Measurements from ENCODE around the gene KRCC1.

KRCC1 gene

DNA sequence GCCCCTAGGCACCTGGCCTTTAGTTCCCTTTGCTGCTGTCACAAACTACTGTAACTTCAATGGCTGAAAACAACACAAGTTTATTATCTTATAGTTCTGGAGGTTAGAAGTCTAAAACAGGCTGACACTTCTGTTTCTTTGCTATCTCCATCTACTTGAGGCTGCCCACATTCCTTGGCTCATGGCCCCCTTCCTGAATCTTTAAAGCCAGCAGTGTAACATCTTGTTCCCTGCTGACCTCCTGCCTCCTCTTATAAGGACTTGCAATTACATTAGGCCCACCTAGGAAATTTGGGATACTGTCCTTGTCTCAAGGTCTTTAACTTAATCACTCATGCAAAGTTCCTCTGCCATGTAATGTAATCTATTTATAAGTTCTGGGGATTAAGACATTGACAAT is 18.6 kb upstream of the KRCC1 start:
- ATAC-seq: no peak
- TF ChIP-seq SNAI2 (CRISPR knock-in tag; IDR thresholded peaks at IDR 0.05): no peak
- TF ChIP-seq RARB (CRISPR knock-in tag; IDR thresholded peaks at IDR 0.05): no peak
- TF ChIP-seq PPARA (CRISPR knock-in tag; IDR thresholded peaks at IDR 0.05; ENCODE audit: borderline replicate concordance): no peak
- TF ChIP-seq ZNF8 (CRISPR knock-in tag; IDR thresholded peaks at IDR 0.05): no peak
- TF ChIP-seq GLIS3 (CRISPR knock-in tag; IDR thresholded peaks at IDR 0.05): no peak
- TF ChIP-seq ZNF70 (CRISPR knock-in tag; IDR thresholded peaks at IDR 0.05): no peak
- TF ChIP-seq TCF4 (CRISPR knock-in tag; IDR thresholded peaks at IDR 0.05; ENCODE audit: borderline replicate concordance): no peak
- TF ChIP-seq ISL1 (CRISPR knock-in tag; IDR thresholded peaks at IDR 0.05): no peak

DNA sequence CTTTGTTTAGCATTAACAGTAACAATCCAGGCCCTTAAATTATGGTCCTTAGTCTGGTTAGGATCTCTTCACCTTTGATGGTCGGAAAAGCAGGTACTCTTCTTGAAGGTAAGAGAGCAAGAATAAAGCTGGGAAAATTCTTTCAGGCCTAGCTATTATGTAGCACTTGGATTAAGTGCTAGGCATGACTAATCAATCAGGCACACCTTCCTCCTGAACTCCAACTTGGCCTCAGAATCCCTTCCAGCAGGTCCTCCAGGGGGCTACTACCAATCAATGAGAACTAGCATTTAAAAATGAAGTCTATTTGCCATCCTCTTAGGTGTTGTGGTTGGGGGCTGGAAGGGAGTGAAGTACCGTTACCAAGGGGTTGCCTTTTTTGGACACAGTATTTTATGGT is 15.8 kb upstream of the KRCC1 start:
- no peak for ATAC-seq

DNA sequence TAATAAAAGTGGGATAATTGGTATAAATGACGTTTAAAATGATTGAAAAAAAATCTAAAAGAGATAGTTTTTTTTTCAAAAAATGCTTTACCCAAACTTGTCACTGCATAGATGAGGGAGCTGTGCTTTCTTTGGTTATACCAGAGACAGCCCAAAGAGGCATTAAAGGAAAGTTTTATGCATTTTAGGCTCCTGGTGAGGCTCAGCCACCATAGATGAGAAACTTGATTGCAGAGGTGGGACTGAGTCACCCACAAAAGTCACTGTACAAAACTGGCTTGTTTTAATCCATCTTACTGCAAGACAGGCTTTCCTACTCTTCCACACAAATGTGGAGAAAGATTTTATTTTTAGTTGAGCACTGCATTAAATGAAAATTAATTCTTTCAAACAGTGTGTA is 14.5 kb upstream of the KRCC1 start:
- TF ChIP-seq SNAI2 (CRISPR knock-in tag; IDR thresholded peaks at IDR 0.05): no peak
- ATAC-seq: no peak

More for the DNA sequence above, 15.8 kb upstream of the KRCC1 start:
- no peak for TF ChIP-seq ZNF70 (CRISPR knock-in tag; IDR thresholded peaks at IDR 0.05)
- TF ChIP-seq, protein P1, sequence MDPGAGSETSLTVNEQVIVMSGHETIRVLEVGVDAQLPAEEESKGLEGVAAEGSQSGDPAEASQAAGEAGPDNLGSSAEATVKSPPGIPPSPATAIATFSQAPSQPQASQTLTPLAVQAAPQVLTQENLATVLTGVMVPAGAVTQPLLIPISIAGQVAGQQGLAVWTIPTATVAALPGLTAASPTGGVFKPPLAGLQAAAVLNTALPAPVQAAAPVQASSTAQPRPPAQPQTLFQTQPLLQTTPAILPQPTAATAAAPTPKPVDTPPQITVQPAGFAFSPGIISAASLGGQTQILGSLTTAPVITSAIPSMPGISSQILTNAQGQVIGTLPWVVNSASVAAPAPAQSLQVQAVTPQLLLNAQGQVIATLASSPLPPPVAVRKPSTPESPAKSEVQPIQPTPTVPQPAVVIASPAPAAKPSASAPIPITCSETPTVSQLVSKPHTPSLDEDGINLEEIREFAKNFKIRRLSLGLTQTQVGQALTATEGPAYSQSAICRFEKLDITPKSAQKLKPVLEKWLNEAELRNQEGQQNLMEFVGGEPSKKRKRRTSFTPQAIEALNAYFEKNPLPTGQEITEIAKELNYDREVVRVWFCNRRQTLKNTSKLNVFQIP (CRISPR knock-in tag; IDR thresholded peaks at IDR 0.05; ENCODE audit: borderline replicate concordance, low read depth): no peak
- TF ChIP-seq, protein P2, sequence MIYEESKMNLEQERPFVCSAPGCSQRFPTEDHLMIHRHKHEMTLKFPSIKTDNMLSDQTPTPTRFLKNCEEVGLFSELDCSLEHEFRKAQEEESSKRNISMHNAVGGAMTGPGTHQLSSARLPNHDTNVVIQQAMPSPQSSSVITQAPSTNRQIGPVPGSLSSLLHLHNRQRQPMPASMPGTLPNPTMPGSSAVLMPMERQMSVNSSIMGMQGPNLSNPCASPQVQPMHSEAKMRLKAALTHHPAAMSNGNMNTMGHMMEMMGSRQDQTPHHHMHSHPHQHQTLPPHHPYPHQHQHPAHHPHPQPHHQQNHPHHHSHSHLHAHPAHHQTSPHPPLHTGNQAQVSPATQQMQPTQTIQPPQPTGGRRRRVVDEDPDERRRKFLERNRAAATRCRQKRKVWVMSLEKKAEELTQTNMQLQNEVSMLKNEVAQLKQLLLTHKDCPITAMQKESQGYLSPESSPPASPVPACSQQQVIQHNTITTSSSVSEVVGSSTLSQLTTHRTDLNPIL (CRISPR knock-in tag; IDR thresholded peaks at IDR 0.05; ENCODE audit: low read depth): no peak
- TF ChIP-seq GLIS3 (CRISPR knock-in tag; IDR thresholded peaks at IDR 0.05): no peak
- no peak for TF ChIP-seq CSDC2 (CRISPR knock-in tag; IDR thresholded peaks at IDR 0.05)
- TF ChIP-seq ZNF8 (CRISPR knock-in tag; IDR thresholded peaks at IDR 0.05): no peak
- TF ChIP-seq SNAI2 (CRISPR knock-in tag; IDR thresholded peaks at IDR 0.05): no peak
- TF ChIP-seq, protein P3, sequence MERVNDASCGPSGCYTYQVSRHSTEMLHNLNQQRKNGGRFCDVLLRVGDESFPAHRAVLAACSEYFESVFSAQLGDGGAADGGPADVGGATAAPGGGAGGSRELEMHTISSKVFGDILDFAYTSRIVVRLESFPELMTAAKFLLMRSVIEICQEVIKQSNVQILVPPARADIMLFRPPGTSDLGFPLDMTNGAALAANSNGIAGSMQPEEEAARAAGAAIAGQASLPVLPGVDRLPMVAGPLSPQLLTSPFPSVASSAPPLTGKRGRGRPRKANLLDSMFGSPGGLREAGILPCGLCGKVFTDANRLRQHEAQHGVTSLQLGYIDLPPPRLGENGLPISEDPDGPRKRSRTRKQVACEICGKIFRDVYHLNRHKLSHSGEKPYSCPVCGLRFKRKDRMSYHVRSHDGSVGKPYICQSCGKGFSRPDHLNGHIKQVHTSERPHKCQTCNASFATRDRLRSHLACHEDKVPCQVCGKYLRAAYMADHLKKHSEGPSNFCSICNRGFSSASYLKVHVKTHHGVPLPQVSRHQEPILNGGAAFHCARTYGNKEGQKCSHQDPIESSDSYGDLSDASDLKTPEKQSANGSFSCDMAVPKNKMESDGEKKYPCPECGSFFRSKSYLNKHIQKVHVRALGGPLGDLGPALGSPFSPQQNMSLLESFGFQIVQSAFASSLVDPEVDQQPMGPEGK (CRISPR knock-in tag; IDR thresholded peaks at IDR 0.05; ENCODE audit: borderline replicate concordance): no peak
- TF ChIP-seq ESRRG (CRISPR knock-in tag; IDR thresholded peaks at IDR 0.05): no peak
- no peak for TF ChIP-seq ZFP3 (CRISPR knock-in tag; IDR thresholded peaks at IDR 0.05)
- TF ChIP-seq, protein P4, sequence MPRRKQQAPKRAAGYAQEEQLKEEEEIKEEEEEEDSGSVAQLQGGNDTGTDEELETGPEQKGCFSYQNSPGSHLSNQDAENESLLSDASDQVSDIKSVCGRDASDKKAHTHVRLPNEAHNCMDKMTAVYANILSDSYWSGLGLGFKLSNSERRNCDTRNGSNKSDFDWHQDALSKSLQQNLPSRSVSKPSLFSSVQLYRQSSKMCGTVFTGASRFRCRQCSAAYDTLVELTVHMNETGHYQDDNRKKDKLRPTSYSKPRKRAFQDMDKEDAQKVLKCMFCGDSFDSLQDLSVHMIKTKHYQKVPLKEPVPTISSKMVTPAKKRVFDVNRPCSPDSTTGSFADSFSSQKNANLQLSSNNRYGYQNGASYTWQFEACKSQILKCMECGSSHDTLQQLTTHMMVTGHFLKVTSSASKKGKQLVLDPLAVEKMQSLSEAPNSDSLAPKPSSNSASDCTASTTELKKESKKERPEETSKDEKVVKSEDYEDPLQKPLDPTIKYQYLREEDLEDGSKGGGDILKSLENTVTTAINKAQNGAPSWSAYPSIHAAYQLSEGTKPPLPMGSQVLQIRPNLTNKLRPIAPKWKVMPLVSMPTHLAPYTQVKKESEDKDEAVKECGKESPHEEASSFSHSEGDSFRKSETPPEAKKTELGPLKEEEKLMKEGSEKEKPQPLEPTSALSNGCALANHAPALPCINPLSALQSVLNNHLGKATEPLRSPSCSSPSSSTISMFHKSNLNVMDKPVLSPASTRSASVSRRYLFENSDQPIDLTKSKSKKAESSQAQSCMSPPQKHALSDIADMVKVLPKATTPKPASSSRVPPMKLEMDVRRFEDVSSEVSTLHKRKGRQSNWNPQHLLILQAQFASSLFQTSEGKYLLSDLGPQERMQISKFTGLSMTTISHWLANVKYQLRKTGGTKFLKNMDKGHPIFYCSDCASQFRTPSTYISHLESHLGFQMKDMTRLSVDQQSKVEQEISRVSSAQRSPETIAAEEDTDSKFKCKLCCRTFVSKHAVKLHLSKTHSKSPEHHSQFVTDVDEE (CRISPR knock-in tag; IDR thresholded peaks at IDR 0.05): no peak
- no peak for TF ChIP-seq OSR1 (CRISPR knock-in tag; IDR thresholded peaks at IDR 0.05)
- no peak for TF ChIP-seq ZC3H10 (CRISPR knock-in tag; IDR thresholded peaks at IDR 0.05)
- no peak for TF ChIP-seq TOX (CRISPR knock-in tag; IDR thresholded peaks at IDR 0.05; ENCODE audit: borderline replicate concordance)
- no peak for TF ChIP-seq ZFP30 (CRISPR knock-in tag; IDR thresholded peaks at IDR 0.05)

DNA sequence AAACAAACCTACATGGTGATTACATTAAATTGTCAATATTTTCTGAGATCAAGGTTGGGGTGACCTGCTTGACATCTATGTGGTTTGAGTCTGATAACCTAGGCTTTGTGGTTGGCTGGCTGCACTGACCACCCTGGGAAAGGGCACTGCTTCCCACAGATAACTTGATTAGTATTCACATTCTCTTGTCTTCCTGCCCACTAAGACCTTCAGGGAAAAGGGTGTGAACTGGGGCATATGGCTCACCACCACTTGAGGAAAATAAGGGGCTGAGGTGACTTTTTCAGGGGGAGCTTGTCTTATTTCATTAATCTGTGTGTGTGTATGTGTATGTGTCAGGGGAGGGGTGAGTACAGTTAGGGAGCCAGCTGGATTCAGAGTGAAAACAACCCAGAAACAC is 13.5 kb upstream of the KRCC1 start:
- TF ChIP-seq ZC3H10 (CRISPR knock-in tag; IDR thresholded peaks at IDR 0.05) (no peak), ARNTL (CRISPR knock-in tag; IDR thresholded peaks at IDR 0.05; ENCODE audit: borderline replicate concordance, low read depth) (no peak), TOX (CRISPR knock-in tag; IDR thresholded peaks at IDR 0.05; ENCODE audit: borderline replicate concordance) (no peak), ZNF565 (CRISPR knock-in tag; conservative IDR thresholded peaks at IDR 0.05; ENCODE audit: low read depth) (no peak)
- TF ChIP-seq, protein P3 (CRISPR knock-in tag; IDR thresholded peaks at IDR 0.05; ENCODE audit: borderline replicate concordance): no peak
- TF ChIP-seq, protein P5, sequence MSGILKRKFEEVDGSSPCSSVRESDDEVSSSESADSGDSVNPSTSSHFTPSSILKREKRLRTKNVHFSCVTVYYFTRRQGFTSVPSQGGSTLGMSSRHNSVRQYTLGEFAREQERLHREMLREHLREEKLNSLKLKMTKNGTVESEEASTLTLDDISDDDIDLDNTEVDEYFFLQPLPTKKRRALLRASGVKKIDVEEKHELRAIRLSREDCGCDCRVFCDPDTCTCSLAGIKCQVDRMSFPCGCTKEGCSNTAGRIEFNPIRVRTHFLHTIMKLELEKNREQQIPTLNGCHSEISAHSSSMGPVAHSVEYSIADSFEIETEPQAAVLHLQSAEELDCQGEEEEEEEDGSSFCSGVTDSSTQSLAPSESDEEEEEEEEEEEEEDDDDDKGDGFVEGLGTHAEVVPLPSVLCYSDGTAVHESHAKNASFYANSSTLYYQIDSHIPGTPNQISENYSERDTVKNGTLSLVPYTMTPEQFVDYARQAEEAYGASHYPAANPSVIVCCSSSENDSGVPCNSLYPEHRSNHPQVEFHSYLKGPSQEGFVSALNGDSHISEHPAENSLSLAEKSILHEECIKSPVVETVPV (CRISPR knock-in tag; IDR thresholded peaks at IDR 0.05): no peak
- TF ChIP-seq, protein P2 (CRISPR knock-in tag; IDR thresholded peaks at IDR 0.05; ENCODE audit: low read depth): no peak
- ATAC-seq: no peak

All from SK-N-SH treated with all-trans-retinoic acid at 6 μM for 48 hours (cell line).